Measurements from ENCODE around the gene CAMSAP1.

The CAMSAP1 gene

DNA sequence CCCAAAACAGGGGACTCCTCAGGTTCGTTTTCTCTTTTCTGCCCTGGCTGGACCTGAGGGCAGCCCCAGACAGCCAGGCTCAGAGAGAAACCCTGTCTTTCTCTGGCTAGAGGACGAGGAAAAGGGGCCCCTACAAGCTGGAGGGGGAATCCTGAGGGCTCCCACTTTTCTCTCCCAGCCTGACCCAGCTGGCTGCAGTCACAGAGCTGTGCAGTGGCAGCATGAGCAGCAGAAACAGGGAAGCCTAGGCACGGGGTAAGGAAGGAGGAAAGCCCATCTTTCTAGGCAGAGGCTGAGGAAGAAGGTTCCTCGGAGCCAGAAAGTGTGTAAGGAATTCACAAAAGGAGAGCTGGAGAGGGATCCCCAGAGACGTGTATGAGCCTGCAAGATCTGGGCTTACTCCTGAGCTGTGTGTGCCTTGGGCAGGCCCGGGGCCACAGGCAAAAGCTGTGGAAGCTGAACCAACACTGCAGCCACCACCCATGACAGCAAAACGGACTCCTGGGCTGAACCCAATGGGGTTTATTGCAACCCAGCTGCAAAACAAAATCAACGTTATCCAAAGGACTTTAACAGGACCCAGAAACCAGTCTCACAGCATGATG is 16.2 kb downstream of the CAMSAP1 start:
- H3K4me3 ChIP-seq (replicated peaks; ENCODE audit: low read depth, low read length) = no peak overlapping the region
- no peak for DNase-seq (ENCODE audit: extremely low read depth, low read depth)
- TF ChIP-seq, protein P1, sequence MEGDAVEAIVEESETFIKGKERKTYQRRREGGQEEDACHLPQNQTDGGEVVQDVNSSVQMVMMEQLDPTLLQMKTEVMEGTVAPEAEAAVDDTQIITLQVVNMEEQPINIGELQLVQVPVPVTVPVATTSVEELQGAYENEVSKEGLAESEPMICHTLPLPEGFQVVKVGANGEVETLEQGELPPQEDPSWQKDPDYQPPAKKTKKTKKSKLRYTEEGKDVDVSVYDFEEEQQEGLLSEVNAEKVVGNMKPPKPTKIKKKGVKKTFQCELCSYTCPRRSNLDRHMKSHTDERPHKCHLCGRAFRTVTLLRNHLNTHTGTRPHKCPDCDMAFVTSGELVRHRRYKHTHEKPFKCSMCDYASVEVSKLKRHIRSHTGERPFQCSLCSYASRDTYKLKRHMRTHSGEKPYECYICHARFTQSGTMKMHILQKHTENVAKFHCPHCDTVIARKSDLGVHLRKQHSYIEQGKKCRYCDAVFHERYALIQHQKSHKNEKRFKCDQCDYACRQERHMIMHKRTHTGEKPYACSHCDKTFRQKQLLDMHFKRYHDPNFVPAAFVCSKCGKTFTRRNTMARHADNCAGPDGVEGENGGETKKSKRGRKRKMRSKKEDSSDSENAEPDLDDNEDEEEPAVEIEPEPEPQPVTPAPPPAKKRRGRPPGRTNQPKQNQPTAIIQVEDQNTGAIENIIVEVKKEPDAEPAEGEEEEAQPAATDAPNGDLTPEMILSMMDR (IDR thresholded peaks at IDR 0.05; ENCODE audit: low read depth, low read length, missing control alignments) = no peak

DNA sequence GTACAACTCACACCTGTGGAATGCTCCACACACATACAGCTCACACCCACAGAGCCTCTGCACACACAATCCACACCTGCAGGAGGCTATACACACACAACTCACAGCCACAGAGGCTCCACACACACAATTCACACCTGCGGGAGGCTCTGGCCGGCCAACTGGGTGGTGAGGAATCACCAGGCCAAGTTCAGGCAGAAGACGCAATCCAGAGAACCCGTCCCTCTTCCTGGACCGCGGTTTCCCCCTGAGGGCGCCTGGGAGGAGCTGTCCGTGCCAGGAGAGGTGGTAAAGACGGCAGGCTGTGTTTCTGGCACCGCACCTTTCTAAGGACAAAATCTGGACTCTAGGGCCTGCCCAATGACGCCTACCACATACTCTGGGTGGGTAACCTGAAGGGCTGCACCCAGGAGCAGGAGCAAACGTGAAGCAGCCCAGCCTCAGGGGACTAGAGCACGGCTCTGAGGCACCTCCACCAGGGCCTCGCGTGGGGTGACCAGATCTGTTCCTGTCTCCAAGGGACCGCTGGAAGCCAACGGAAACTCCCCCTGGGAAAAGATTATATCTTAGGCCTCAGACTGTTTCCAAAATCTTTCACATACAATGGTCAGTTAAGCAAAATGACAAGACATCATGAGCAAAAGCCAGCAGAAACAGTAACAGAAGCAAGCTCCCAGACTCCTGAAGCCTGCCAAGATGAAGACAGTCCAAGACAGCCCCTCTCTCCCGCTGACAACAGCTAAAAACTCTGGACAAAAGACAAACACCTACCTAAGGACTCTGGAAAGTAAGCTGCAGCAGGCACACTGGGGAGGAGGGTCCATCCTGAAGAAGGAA is 16.9 kb downstream of the CAMSAP1 start:
- H3K4me3 ChIP-seq (replicated peaks; ENCODE audit: low read depth, low read length) = no peak overlapping the region
- TF ChIP-seq, protein P1 (IDR thresholded peaks at IDR 0.05; ENCODE audit: low read depth, low read length, missing control alignments) = no peak
- no peak for DNase-seq (ENCODE audit: extremely low read depth, low read depth)

- DNase-seq (ENCODE audit: extremely low read depth, low read depth) = no peak
- TF ChIP-seq, protein P1 (IDR thresholded peaks at IDR 0.05; ENCODE audit: low read depth, low read length, missing control alignments) = no peak
- no peak overlapping the region for H3K4me3 ChIP-seq (replicated peaks; ENCODE audit: low read depth, low read length)
These were observed 17.7 kb downstream of the CAMSAP1 start for GRCh38 chr9:135889564-135890189.

DNA sequence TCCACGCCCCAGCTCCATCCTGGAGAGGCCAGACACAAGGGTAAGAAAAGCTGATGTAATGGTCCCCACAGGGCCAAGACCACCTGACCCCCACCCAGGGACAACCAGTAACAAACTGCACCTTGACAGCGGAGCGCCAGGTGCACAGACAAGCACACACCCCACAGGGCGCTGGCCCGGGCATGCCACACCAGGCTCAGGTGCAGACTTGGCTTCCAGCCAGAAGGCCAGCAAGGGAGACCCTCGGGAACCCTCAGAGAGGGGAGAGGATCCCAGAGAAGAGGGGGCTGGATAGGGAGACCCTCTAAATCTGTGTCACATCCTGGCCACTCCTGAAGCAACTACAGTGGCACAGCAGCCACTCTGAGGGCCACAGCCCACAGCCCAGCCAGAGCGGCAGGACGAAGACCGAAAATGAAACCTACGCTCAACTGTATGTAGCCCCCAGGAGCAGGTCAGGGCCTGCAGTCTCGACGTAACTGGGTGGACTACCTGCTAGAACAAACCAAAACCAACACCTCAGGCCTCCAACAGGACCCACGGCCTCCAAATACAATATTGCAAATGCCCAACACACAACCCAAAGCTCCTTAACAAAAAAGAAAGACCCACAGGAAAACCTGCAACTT is 18.5 kb downstream of the CAMSAP1 start:
- TF ChIP-seq, protein P1 (IDR thresholded peaks at IDR 0.05; ENCODE audit: low read depth, low read length, missing control alignments) = no peak
- no peak for DNase-seq (ENCODE audit: extremely low read depth, low read depth)
- no peak overlapping the region for H3K4me3 ChIP-seq (replicated peaks; ENCODE audit: low read depth, low read length)

DNA sequence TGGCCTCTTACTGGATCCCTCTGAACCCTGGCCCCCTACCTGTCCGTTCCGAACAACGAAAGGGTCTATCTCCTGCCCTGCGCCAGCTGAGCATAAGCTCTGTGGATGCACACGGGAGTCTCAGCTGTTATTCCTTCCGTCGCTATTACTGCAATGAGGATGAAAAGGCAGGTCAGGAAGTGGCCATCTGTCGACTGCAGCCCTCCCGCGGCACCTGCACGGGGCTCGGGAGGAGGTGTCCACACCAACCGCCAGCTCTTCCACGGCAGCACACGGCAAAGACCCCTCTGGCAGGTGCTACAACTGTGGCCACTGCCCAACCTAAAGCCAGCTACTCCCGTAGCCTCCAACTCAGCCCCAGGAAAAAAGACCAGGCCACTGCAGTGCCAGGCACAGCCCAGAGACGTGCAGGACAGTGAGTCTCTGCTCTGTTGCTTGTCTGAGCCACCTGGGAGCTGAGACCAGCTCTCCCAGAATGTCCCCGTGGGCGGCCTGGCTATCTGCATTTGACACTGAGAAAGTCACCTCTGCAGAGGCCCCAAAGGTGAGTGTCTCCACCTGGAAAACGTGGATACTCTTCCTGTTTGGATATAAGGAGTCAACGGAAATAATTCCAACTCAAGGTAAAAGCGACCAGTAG is 19.1 kb downstream of the CAMSAP1 start:
- TF ChIP-seq, protein P1 (IDR thresholded peaks at IDR 0.05; ENCODE audit: low read depth, low read length, missing control alignments) = no peak
- no peak for DNase-seq (ENCODE audit: extremely low read depth, low read depth)
- no peak overlapping the region for H3K4me3 ChIP-seq (replicated peaks; ENCODE audit: low read depth, low read length)

GRCh38 chr9:135887585-135888050 is 19.7 kb downstream of the CAMSAP1 start:
- no peak overlapping the region for H3K4me3 ChIP-seq (replicated peaks; ENCODE audit: low read depth, low read length)
- DNase-seq (ENCODE audit: extremely low read depth, low read depth) = no peak
- TF ChIP-seq, protein P1 (IDR thresholded peaks at IDR 0.05; ENCODE audit: low read depth, low read length, missing control alignments) = no peak

All from HFF-Myc (cell line).